Measurements from ENCODE around the gene SYAP1. TPM values are rescaled to one million over a fixed set of nuclear protein-coding genes. Genes with fewer than 3 reads are reported as not detected.
A peak's percentile ranks its signal among the peaks of the same experiment; 100 is the strongest.

The SYAP1 gene
- polyA plus RNA-seq, 1 experiment: 16.2 TPM

GRCh38 chrX:16687514-16687913 is 31.9 kb upstream of the SYAP1 start:
- H3K27ac ChIP-seq (ENCODE audit: low read depth, low read length): no peak overlapping the region
- H3K4me3 ChIP-seq (ENCODE audit: low read depth, low read length): no peak overlapping the region
- no peaks in the 10 kb centered on the region for H3K9me3 ChIP-seq (ENCODE audit: control insufficient read depth, insufficient read depth, low read length)
- no peak for DNase-seq (ENCODE audit: low read depth, low spot score)
- no peak for TF ChIP-seq CTCF (IDR thresholded peaks at IDR 0.05; ENCODE audit: low read depth, low read length)
- ChIA-PET CTCF (no interaction called here), POLR2A (interaction anchor here (0.6 kb wide), 1 partner anchor 511 kb away, joined by 3 read pairs; no protein-coding TSS in a partner anchor)
- H3K27me3 ChIP-seq (ENCODE audit: control insufficient read depth, insufficient read depth, low read length): no peaks in the 10 kb centered on the region

GRCh38 chrX:16695079-16695676 is 24.2 kb upstream of the SYAP1 start:
- Histone ChIP-seq H3K27ac (ENCODE audit: low read depth, low read length) (no peak overlapping the region), H3K9me3 (ENCODE audit: control insufficient read depth, insufficient read depth, low read length) (no peaks in the 10 kb centered on the region), H3K4me3 (ENCODE audit: low read depth, low read length) (no peak overlapping the region), H3K27me3 (ENCODE audit: control insufficient read depth, insufficient read depth, low read length) (no peaks in the 10 kb centered on the region)
- DNase-seq (ENCODE audit: low read depth, low spot score): no peak
- TF ChIP-seq CTCF (IDR thresholded peaks at IDR 0.05; ENCODE audit: low read depth, low read length): peak; percentile 72
- CTCF ChIA-PET: interaction anchor here (1.8 to 1.9 kb wide), 2 partner anchors 258 to 846 kb away, joined by 4 to 8 read pairs; no protein-coding TSS in a partner anchor
- POLR2A ChIA-PET: no interaction called here

- TF ChIP-seq CTCF (IDR thresholded peaks at IDR 0.05; ENCODE audit: low read depth, low read length): no peak
- ChIA-PET CTCF (interaction anchor here (1.1 to 1.5 kb wide), 5 partner anchors 14 to 1010 kb away, joined by 3 to 4 read pairs (median 4); no protein-coding TSS in a partner anchor), POLR2A (no interaction called here)
- Histone ChIP-seq H3K9me3 (ENCODE audit: control insufficient read depth, insufficient read depth, low read length) (no peaks in the 10 kb centered on the region), H3K27ac (ENCODE audit: low read depth, low read length) (no peak overlapping the region), H3K27me3 (ENCODE audit: control insufficient read depth, insufficient read depth, low read length) (no peaks in the 10 kb centered on the region), H3K4me3 (ENCODE audit: low read depth, low read length) (no peak overlapping the region)
- DNase-seq (ENCODE audit: low read depth, low spot score): no peak
Measured at GRCh38 chrX:16696956-16697355, 22.5 kb upstream of the SYAP1 start.

- POLR2A ChIA-PET: no interaction called here
- Histone ChIP-seq H3K27me3 (ENCODE audit: control insufficient read depth, insufficient read depth, low read length) (no peaks in the 10 kb centered on the region), H3K4me3 (ENCODE audit: low read depth, low read length) (no peak overlapping the region), H3K9me3 (ENCODE audit: control insufficient read depth, insufficient read depth, low read length) (no peaks in the 10 kb centered on the region), H3K27ac (ENCODE audit: low read depth, low read length) (no peak overlapping the region)
- CTCF ChIA-PET: no interaction called here
- no peak for DNase-seq (ENCODE audit: low read depth, low spot score)
- no peak for TF ChIP-seq CTCF (IDR thresholded peaks at IDR 0.05; ENCODE audit: low read depth, low read length)
Measured at GRCh38 chrX:16699389-16699788, 20.0 kb upstream of the SYAP1 start.

GRCh38 chrX:16700734-16701133 is 18.7 kb upstream of the SYAP1 start:
- Histone ChIP-seq H3K27ac (ENCODE audit: low read depth, low read length) (no peak overlapping the region), H3K4me3 (ENCODE audit: low read depth, low read length) (no peak overlapping the region), H3K9me3 (ENCODE audit: control insufficient read depth, insufficient read depth, low read length) (no peaks in the 10 kb centered on the region), H3K27me3 (ENCODE audit: control insufficient read depth, insufficient read depth, low read length) (no peaks in the 10 kb centered on the region)
- no peak for DNase-seq (ENCODE audit: low read depth, low spot score)
- TF ChIP-seq CTCF (IDR thresholded peaks at IDR 0.05; ENCODE audit: low read depth, low read length): no peak
- POLR2A ChIA-PET: no interaction called here
- CTCF ChIA-PET: no interaction called here

Measured in AG04450 (cell line).